Cardiac muscle cell (in vitro differentiated cells and primary cell): ENCODE results near the gene ZNF174. TPM values are rescaled to one million over a fixed set of nuclear protein-coding genes. Genes with fewer than 3 reads are reported as not detected.

Experiments used
- DNase-seq, 2 donors: peaks; one replicate each; pipeline versions ENCODE4 v3.0.0 to v3.0.0-alpha.2; 2010 to 2017; ENCODE audit warnings: low read depth in 1 of 2, low spot score in 1 of 2
- H3K27ac ChIP-seq: fragments of 200-600 bp; sonication (generic); 2 replicates; pipeline ENCODE4 v1.5.1; 2016
- H3K27me3 ChIP-seq: fragments of 200-600 bp; sonication (generic); 2 replicates; pipeline ENCODE4 v1.6.0; 2016; ENCODE audit warnings: control low read depth
- H3K36me3 ChIP-seq: fragments of 200-600 bp; sonication (generic); 2 replicates; pipeline ENCODE4 v1.5.1; 2016; ENCODE audit warnings: control low read depth
- H3K4me1 ChIP-seq: fragments of 200-600 bp; sonication (generic); 2 replicates; pipeline ENCODE4 v1.8.1; 2017; ENCODE audit warnings: low read depth, mild to moderate bottlenecking, mixed run types
- H3K4me3 ChIP-seq: fragments of 200-600 bp; sonication (generic); 2 replicates; pipeline ENCODE4 v1.5.1; 2016; ENCODE audit warnings: mild to moderate bottlenecking
- H3K9me3 ChIP-seq: fragments of 200-600 bp; sonication (generic); 2 replicates; pipeline ENCODE4 v1.5.1; 2017; ENCODE audit warnings: low read depth, mild to moderate bottlenecking, control low read depth
- polyA plus RNA-seq: library from polyadenylated mRNA; unstranded; fragments of >200 nt; fragmentation: Nextera tagmentation; extraction: Ambion mirVana; gene quantifications from 2 replicates; pipeline ENCODE4 v1.2.1, GENCODE V29; 2016
- total RNA-seq: library from RNA; depleted of rRNA; stranded (reverse); fragments of >200 nt; gene quantifications from 2 replicates; pipeline ENCODE4 v1.2.3, GENCODE V29; 2016
- TF ChIP-seq, protein P1 (sequence below): IDR thresholded peaks from 2 replicates; pipeline ENCODE4 v1.5.1; 2012; ENCODE audit warnings: low read depth, mild to moderate bottlenecking, low read length

The ZNF174 gene
- total and polyA plus RNA-seq, 2 experiments from 2014 or later, result 33.1 to 33.5 TPM

DNA sequence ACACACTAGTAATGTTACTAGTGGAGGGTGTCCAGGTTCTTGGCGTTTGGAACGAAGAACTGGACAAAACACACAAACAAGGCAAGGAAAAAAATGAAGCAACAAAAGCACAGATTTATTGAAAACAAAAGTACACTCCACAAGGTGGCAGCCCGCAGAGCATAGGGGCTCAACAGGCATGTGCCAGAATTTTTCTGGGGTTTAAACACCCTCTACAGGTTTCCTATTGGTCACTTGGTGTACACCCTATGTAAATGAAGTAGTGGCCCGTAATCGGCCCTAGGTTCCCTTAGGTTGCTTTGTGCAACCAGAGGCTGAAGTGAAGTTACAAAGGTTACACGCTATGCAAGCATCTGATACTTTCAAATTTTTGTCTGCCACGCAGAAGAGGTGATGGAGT, 37.2 kb upstream of the ZNF174 start:
- DNase-seq, result no peak
- H3K9me3 ChIP-seq, result no peaks in the 10 kb centered on the region
- H3K27ac ChIP-seq, result no peak overlapping the region
- no peaks in the 10 kb centered on the region for H3K4me1 ChIP-seq
- no peaks in the 10 kb centered on the region for H3K36me3 ChIP-seq
- H3K27me3 ChIP-seq, result no peaks in the 10 kb centered on the region
- no peak overlapping the region for H3K4me3 ChIP-seq
- TF ChIP-seq, protein P1, sequence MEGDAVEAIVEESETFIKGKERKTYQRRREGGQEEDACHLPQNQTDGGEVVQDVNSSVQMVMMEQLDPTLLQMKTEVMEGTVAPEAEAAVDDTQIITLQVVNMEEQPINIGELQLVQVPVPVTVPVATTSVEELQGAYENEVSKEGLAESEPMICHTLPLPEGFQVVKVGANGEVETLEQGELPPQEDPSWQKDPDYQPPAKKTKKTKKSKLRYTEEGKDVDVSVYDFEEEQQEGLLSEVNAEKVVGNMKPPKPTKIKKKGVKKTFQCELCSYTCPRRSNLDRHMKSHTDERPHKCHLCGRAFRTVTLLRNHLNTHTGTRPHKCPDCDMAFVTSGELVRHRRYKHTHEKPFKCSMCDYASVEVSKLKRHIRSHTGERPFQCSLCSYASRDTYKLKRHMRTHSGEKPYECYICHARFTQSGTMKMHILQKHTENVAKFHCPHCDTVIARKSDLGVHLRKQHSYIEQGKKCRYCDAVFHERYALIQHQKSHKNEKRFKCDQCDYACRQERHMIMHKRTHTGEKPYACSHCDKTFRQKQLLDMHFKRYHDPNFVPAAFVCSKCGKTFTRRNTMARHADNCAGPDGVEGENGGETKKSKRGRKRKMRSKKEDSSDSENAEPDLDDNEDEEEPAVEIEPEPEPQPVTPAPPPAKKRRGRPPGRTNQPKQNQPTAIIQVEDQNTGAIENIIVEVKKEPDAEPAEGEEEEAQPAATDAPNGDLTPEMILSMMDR, result no peak

GRCh38 chr16:3364774-3365427, 36.1 kb upstream of the ZNF174 start:
- Histone ChIP-seq H3K4me1 (no peaks in the 10 kb centered on the region), H3K27me3 (no peaks in the 10 kb centered on the region), H3K36me3 (no peaks in the 10 kb centered on the region), H3K27ac (no peak overlapping the region), H3K4me3 (no peak overlapping the region), H3K9me3 (no peaks in the 10 kb centered on the region)
- TF ChIP-seq, protein P1, result no peak
- peak in 1 of 2 donors; percentile 97 for DNase-seq

DNA sequence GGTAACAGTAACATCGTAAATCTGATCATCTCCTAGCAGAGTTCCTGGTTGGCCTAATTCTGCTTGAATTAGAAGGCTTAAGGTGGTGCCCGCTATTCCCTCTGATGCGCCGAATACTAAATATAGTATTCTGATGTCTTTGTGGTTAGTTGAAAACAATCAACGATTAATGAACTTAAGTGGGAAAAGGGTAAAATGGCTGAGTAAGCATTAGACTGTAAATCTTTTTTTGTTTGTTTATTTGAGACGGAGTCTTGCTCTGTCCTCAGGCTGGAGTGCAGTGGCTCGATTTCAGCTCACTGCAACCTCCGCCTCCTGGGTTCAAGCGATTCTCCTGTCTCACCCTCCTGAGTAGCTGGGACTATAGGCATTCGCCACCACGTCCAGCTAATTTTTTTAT, 31.9 kb upstream of the ZNF174 start:
- TF ChIP-seq, protein P1, result no peak
- Histone ChIP-seq H3K9me3 (no peaks in the 10 kb centered on the region), H3K27ac (no peak overlapping the region), H3K36me3 (no peaks in the 10 kb centered on the region), H3K4me1 (no peaks in the 10 kb centered on the region), H3K4me3 (no peak overlapping the region), H3K27me3 (no peaks in the 10 kb centered on the region)
- no peak for DNase-seq

- no peaks in the 10 kb centered on the region for H3K27me3 ChIP-seq
- DNase-seq, result no peak
- no peaks in the 10 kb centered on the region for H3K36me3 ChIP-seq
- TF ChIP-seq, protein P1, result no peak
- peaks cover 3% of the 10 kb centered on the region for H3K9me3 ChIP-seq
- H3K27ac ChIP-seq, result no peak overlapping the region
- H3K4me1 ChIP-seq, result no peaks in the 10 kb centered on the region
- no peak overlapping the region for H3K4me3 ChIP-seq
Observed at GRCh38 chr16:3375680-3376079, 25.3 kb upstream of the ZNF174 start.

- Histone ChIP-seq H3K9me3 (peaks cover 10% of the 10 kb centered on the region), H3K4me3 (no peak overlapping the region), H3K36me3 (peaks cover 5% of the 10 kb centered on the region), H3K27ac (no peak overlapping the region), H3K27me3 (no peaks in the 10 kb centered on the region), H3K4me1 (no peaks in the 10 kb centered on the region)
- DNase-seq, result no peak
- TF ChIP-seq, protein P1, result no peak
Observed at GRCh38 chr16:3377917-3378316, 23.1 kb upstream of the ZNF174 start.

- no peak overlapping the region for H3K4me3 ChIP-seq
- peaks cover 26% of the 10 kb centered on the region for H3K36me3 ChIP-seq
- peaks cover 10% of the 10 kb centered on the region for H3K9me3 ChIP-seq
- TF ChIP-seq, protein P1, result no peak
- no peaks in the 10 kb centered on the region for H3K4me1 ChIP-seq
- H3K27me3 ChIP-seq, result no peaks in the 10 kb centered on the region
- H3K27ac ChIP-seq, result no peak overlapping the region
- no peak for DNase-seq
Observed at GRCh38 chr16:3383045-3383448, 18.0 kb upstream of the ZNF174 start.
